ENCODE results near the gene RNFT2. TPM values are rescaled to one million over a fixed set of nuclear protein-coding genes. Genes with fewer than 3 reads are reported as not detected.

Gene RNFT2
- total RNA-seq, 1 experiment from 2014 or later, result 21.1 TPM

DNA sequence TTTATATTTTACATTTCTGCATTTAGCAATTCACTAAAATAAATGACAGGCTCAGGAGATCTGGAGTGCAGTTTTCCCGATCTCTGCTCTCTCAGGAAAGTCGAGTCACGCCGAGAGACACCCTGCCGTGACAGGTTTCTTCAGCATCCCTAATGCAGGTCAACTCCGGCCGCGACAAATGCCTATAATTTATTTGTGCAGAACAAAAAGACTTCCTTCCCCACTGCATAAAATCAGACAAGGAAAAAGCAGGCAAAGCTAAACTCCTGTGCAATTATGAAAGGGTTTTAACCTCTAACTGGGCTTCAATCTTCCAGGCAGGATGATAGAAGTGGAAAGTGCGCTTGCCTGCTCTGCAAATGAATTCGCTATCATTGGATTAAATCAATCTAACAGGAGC is 28.3 kb upstream of the RNFT2 start:
- Histone ChIP-seq H3K4me2 (no peak overlapping the region), H3K79me2 (ENCODE audit: low read depth) (no peaks in the 10 kb centered on the region), H3K27me3 (ENCODE audit: insufficient read depth, low read depth) (no peaks in the 10 kb centered on the region), H3K9me3 (ENCODE audit: insufficient read depth, low read depth) (no peaks in the 10 kb centered on the region), H3K4me3 (no peak overlapping the region), H3K4me1 (replicated peaks; ENCODE audit: insufficient read depth) (no peaks in the 10 kb centered on the region), H2AFZ (no peak overlapping the region), H3K36me3 (ENCODE audit: low read depth) (no peaks in the 10 kb centered on the region), H3K27ac (no peak overlapping the region), H4K20me1 (ENCODE audit: insufficient read depth) (peaks cover 5% of the 10 kb centered on the region; the same call in 1 of the 2 replicates), H3K9me2 (ENCODE audit: insufficient read depth) (no peaks in the 10 kb centered on the region), H3F3A (ENCODE audit: insufficient read depth, low read depth) (no peaks in the 10 kb centered on the region)
- DNase-seq, result no peak
- TF ChIP-seq, protein P1, sequence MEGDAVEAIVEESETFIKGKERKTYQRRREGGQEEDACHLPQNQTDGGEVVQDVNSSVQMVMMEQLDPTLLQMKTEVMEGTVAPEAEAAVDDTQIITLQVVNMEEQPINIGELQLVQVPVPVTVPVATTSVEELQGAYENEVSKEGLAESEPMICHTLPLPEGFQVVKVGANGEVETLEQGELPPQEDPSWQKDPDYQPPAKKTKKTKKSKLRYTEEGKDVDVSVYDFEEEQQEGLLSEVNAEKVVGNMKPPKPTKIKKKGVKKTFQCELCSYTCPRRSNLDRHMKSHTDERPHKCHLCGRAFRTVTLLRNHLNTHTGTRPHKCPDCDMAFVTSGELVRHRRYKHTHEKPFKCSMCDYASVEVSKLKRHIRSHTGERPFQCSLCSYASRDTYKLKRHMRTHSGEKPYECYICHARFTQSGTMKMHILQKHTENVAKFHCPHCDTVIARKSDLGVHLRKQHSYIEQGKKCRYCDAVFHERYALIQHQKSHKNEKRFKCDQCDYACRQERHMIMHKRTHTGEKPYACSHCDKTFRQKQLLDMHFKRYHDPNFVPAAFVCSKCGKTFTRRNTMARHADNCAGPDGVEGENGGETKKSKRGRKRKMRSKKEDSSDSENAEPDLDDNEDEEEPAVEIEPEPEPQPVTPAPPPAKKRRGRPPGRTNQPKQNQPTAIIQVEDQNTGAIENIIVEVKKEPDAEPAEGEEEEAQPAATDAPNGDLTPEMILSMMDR (conservative IDR thresholded peaks at IDR 0.05), result no peak
- no peak for TF ChIP-seq EZH2 (IDR thresholded peaks at IDR 0.05; ENCODE audit: low read depth)
- no TSS peak for BruUV-seq (replicated peaks)
- intact Hi-C loops (cut with micrococcal nuclease; ENCODE audit: unreplicated experiment), result loop anchor here (1.0 to 10.0 kb wide), 6 partner anchors 173 to 792 kb away; no protein-coding TSS in a partner anchor
- CTCF ChIA-PET, result interaction anchor here (0.5 to 1.1 kb wide), 4 partner anchors 175 to 574 kb away, joined by 3 to 9 read pairs (median 3); no protein-coding TSS in a partner anchor
- POLR2A ChIA-PET (ENCODE audit: unreplicated experiment), result no interaction called here

DNA sequence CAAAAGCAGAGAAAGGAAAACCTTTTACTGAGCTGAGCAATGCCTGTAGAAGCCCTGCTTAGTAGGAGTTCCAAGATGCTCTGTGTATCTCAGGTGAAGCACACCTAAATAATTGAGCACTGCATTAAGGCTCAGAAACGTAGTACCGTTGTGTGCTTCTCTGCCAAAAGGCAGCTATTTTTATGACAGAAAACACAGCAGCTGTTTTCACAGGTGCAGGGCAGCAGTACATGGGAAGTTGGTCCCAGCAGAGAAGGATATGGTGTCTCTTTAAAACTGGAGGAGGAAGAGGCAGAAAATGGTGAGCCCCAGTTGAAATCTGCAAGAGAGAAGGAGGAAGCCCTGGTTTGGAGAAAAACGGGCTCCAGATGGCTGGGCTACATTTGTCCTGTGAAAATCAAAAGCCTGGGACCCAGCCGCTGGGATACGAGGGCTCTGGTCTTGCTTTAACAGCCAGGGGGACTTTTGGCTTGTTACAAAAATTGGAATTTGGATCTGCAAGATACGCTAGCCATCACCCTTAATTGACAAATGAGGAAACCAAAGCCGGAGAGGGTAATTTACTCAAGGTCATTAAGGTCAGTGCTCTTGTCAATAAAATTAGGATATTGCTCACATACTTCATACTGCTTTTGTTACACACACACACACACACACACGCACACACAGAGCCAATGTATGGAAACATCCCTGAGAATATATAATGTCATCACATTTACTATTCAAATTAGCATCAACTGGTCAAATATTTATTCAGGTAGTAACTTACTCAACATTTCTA is 27.6 kb upstream of the RNFT2 start:
- Histone ChIP-seq H2AFZ (no peak overlapping the region), H3K27ac (no peak overlapping the region), H3F3A (ENCODE audit: insufficient read depth, low read depth) (no peaks in the 10 kb centered on the region), H3K4me3 (no peak overlapping the region), H3K9me3 (ENCODE audit: insufficient read depth, low read depth) (no peaks in the 10 kb centered on the region), H3K4me2 (no peak overlapping the region), H3K79me2 (ENCODE audit: low read depth) (no peaks in the 10 kb centered on the region), H3K9me2 (ENCODE audit: insufficient read depth) (no peaks in the 10 kb centered on the region), H3K4me1 (replicated peaks; ENCODE audit: insufficient read depth) (no peaks in the 10 kb centered on the region), H3K27me3 (ENCODE audit: insufficient read depth, low read depth) (no peaks in the 10 kb centered on the region), H4K20me1 (ENCODE audit: insufficient read depth) (peaks cover 5% of the 10 kb centered on the region; the same call in 1 of the 2 replicates), H3K36me3 (ENCODE audit: low read depth) (no peaks in the 10 kb centered on the region)
- intact Hi-C loops (cut with micrococcal nuclease; ENCODE audit: unreplicated experiment), result no loop called here
- DNase-seq, result no peak
- ChIA-PET CTCF (interaction anchor here (0.6 kb wide), 1 partner anchor 410 kb away, joined by 9 read pairs; no protein-coding TSS in a partner anchor), POLR2A (ENCODE audit: unreplicated experiment) (no interaction called here)
- TF ChIP-seq EZH2 (IDR thresholded peaks at IDR 0.05; ENCODE audit: low read depth), result no peak
- TF ChIP-seq, protein P1 (conservative IDR thresholded peaks at IDR 0.05), result no peak
- BruUV-seq (replicated peaks), result no TSS peak

DNA sequence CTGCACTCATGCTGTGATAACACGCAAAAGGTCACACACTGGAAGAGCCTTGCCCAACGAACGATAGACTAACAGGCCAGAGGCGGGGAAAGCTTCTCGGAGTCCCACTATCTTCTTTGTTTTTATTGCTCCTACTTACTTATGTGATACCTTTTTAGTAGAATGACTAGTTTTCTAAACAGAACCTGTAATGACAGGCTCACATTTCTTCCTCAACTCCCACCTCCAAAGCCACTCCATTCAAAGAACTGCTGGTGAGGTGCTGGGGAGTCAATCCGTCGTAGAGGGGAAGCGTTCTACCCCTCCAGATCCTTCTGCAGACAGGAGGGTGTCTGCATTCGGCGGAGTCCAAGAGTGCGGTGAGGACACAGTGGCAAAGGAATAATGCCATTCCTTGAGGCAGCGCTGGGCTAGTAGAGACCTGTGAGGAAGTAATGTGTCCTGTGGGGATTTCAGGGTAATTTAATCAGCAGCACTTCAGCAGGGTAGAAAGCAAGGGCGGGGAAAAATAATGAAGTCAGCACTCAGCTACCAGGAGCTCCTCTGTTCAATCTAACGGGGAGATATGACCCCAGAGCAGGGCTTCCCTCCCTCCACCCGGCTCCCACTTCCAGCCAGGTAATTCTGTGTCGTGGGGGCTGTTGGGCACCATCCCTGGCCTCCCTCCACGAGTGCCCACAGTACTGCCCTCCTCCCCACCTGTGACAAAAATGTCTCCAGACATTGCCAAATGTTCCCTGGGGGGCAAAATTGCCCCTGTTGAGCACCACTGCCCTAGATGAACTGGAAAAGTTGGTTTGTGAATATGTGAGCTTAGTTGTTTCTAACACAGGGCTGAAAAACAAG is 25.4 kb upstream of the RNFT2 start:
- no TSS peak for BruUV-seq (replicated peaks)
- Histone ChIP-seq H3K27ac (no peak overlapping the region), H3F3A (ENCODE audit: insufficient read depth, low read depth) (no peaks in the 10 kb centered on the region), H3K9me3 (ENCODE audit: insufficient read depth, low read depth) (no peaks in the 10 kb centered on the region), H3K4me2 (no peak overlapping the region), H3K36me3 (ENCODE audit: low read depth) (no peaks in the 10 kb centered on the region), H3K4me1 (replicated peaks; ENCODE audit: insufficient read depth) (no peaks in the 10 kb centered on the region), H3K4me3 (no peak overlapping the region), H3K79me2 (ENCODE audit: low read depth) (no peaks in the 10 kb centered on the region), H3K9me2 (ENCODE audit: insufficient read depth) (no peaks in the 10 kb centered on the region), H3K27me3 (ENCODE audit: insufficient read depth, low read depth) (no peaks in the 10 kb centered on the region), H4K20me1 (ENCODE audit: insufficient read depth) (peaks cover 5% of the 10 kb centered on the region; the same call in 1 of the 2 replicates), H2AFZ (no peak overlapping the region)
- no peak for DNase-seq
- TF ChIP-seq, protein P1 (conservative IDR thresholded peaks at IDR 0.05), result no peak
- no peak for TF ChIP-seq EZH2 (IDR thresholded peaks at IDR 0.05; ENCODE audit: low read depth)
- intact Hi-C loops (cut with micrococcal nuclease; ENCODE audit: unreplicated experiment), result no loop called here
- ChIA-PET CTCF (no interaction called here), POLR2A (ENCODE audit: unreplicated experiment) (no interaction called here)
